ENCODE data around the gene NOS3.

DNA sequence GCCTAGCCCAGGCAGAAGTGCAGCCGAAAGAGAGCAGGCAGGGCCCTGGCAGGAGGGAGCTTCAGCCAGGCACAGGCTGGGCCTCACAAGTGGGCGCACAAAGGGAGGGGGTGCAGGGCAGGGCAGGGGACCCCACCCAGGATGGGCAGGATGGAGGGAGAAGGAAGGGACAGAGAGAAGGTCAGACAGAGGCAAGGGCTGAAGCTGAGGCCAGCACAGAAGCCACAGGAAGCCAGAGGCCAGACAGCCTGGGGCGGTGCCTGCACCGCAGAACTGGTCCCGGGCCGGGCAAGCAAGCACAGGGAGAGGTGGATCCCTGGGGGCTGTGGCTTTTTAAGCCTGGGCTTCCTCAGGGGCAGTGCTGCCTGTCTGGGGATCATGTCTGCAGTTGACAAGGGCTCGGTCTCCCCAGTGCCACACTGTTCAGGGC, 16.7 kb downstream of the NOS3 start:
- no peak for TF ChIP-seq SIN3A (IDR thresholded peaks at IDR 0.05; ENCODE audit: borderline replicate concordance, insufficient read depth, low read length)
- TF ChIP-seq POLR2AphosphoS5 (IDR thresholded peaks at IDR 0.05; ENCODE audit: low read depth, low read length) = no peak
- TF ChIP-seq TAF1 (IDR thresholded peaks at IDR 0.05; ENCODE audit: borderline replicate concordance, insufficient read depth, low read length) = no peak
- TF ChIP-seq REST (IDR thresholded peaks at IDR 0.05; ENCODE audit: insufficient read depth in 1 of 2, low read depth in 2 of 2, low read length in 2 of 2) = no peak

Data from PFSK-1 (cell line).